Loucy (cell line): ENCODE data around the gene PYDC2.
"Not testable (repeated sequence)": the region's sequence is repeated elsewhere in the genome, so short reads cannot be mapped to it uniquely, and the experiment has no call there.

ENCODE experiments used
- CTCF ChIP-seq: fragments of 200-600 bp; sonication (generic); conservative IDR thresholded peaks from 2 replicates; pipeline ENCODE4 v1.5.1; 2014; ENCODE audit warnings: mild to moderate bottlenecking, antibody characterized with exemption, low read length
- EZH2phosphoT487 ChIP-seq: fragments of 200-600 bp; IDR thresholded peaks from 2 replicates; pipeline ENCODE4 v1.6.1; 2018; ENCODE audit warnings: antibody characterized with exemption, mild to moderate bottlenecking, moderate library complexity, borderline replicate concordance

- not testable (repeated sequence) for TF ChIP-seq CTCF, EZH2phosphoT487
Measured at GRCh38 chr3:191483994-191484393, 23.0 kb downstream of the PYDC2 start.
